ENCODE results near the gene WSCD2.

GRCh38 chr12:108099778-108100489 lies 29.2 kb upstream of the WSCD2 start:
- TF ChIP-seq, protein P1, sequence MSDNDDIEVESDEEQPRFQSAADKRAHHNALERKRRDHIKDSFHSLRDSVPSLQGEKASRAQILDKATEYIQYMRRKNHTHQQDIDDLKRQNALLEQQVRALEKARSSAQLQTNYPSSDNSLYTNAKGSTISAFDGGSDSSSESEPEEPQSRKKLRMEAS (IDR thresholded peaks at IDR 0.05; ENCODE audit: low read depth): no peak
- TF ChIP-seq, protein P2, sequence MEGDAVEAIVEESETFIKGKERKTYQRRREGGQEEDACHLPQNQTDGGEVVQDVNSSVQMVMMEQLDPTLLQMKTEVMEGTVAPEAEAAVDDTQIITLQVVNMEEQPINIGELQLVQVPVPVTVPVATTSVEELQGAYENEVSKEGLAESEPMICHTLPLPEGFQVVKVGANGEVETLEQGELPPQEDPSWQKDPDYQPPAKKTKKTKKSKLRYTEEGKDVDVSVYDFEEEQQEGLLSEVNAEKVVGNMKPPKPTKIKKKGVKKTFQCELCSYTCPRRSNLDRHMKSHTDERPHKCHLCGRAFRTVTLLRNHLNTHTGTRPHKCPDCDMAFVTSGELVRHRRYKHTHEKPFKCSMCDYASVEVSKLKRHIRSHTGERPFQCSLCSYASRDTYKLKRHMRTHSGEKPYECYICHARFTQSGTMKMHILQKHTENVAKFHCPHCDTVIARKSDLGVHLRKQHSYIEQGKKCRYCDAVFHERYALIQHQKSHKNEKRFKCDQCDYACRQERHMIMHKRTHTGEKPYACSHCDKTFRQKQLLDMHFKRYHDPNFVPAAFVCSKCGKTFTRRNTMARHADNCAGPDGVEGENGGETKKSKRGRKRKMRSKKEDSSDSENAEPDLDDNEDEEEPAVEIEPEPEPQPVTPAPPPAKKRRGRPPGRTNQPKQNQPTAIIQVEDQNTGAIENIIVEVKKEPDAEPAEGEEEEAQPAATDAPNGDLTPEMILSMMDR (IDR thresholded peaks at IDR 0.05): no peak
- no peak for TF ChIP-seq JUND (IDR thresholded peaks at IDR 0.05)
- no peak for TF ChIP-seq SIN3A (IDR thresholded peaks at IDR 0.05; ENCODE audit: borderline replicate concordance, low read depth, low read length)
- TF ChIP-seq POLR2AphosphoS5 (IDR thresholded peaks at IDR 0.05; ENCODE audit: low read depth, low read length): no peak
- no peak for TF ChIP-seq SMC3 (IDR thresholded peaks at IDR 0.05; ENCODE audit: low read depth, low read length)
- no peak for TF ChIP-seq EZH2phosphoT487 (IDR thresholded peaks at IDR 0.05; ENCODE audit: borderline replicate concordance, low read depth)
- TF ChIP-seq, protein P3, sequence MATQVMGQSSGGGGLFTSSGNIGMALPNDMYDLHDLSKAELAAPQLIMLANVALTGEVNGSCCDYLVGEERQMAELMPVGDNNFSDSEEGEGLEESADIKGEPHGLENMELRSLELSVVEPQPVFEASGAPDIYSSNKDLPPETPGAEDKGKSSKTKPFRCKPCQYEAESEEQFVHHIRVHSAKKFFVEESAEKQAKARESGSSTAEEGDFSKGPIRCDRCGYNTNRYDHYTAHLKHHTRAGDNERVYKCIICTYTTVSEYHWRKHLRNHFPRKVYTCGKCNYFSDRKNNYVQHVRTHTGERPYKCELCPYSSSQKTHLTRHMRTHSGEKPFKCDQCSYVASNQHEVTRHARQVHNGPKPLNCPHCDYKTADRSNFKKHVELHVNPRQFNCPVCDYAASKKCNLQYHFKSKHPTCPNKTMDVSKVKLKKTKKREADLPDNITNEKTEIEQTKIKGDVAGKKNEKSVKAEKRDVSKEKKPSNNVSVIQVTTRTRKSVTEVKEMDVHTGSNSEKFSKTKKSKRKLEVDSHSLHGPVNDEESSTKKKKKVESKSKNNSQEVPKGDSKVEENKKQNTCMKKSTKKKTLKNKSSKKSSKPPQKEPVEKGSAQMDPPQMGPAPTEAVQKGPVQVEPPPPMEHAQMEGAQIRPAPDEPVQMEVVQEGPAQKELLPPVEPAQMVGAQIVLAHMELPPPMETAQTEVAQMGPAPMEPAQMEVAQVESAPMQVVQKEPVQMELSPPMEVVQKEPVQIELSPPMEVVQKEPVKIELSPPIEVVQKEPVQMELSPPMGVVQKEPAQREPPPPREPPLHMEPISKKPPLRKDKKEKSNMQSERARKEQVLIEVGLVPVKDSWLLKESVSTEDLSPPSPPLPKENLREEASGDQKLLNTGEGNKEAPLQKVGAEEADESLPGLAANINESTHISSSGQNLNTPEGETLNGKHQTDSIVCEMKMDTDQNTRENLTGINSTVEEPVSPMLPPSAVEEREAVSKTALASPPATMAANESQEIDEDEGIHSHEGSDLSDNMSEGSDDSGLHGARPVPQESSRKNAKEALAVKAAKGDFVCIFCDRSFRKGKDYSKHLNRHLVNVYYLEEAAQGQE (IDR thresholded peaks at IDR 0.05; ENCODE audit: low read depth, low read length): no peak
- TF ChIP-seq TAF1 (IDR thresholded peaks at IDR 0.05; ENCODE audit: borderline replicate concordance, low read depth, low read length): no peak
- no peak for TF ChIP-seq RAD21 (IDR thresholded peaks at IDR 0.05; ENCODE audit: low read length)
- TF ChIP-seq, protein P4, sequence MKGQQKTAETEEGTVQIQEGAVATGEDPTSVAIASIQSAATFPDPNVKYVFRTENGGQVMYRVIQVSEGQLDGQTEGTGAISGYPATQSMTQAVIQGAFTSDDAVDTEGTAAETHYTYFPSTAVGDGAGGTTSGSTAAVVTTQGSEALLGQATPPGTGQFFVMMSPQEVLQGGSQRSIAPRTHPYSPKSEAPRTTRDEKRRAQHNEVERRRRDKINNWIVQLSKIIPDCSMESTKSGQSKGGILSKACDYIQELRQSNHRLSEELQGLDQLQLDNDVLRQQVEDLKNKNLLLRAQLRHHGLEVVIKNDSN (IDR thresholded peaks at IDR 0.05; ENCODE audit: borderline replicate concordance, low read depth): no peak

Data from SK-N-SH (cell line).